ENCODE measurements around the gene PCDH9.

PCDH9 gene

GRCh38 chr13:66528944-66529576 lies 701.1 kb downstream of the PCDH9 start:
- no peak overlapping the region for H3K18ac ChIP-seq (ENCODE audit: low read length)
- no peaks in the 10 kb centered on the region for H3K36me3 ChIP-seq (ENCODE audit: control insufficient read depth, insufficient read depth, low read length)
- H2BK15ac ChIP-seq (replicated peaks; ENCODE audit: low read depth): no peak overlapping the region
- H3K4me2 ChIP-seq (ENCODE audit: low read length): no peak overlapping the region
- no peak overlapping the region for H3K23ac ChIP-seq (ENCODE audit: low read length)
- no peak overlapping the region for H3K56ac ChIP-seq (ENCODE audit: low read length)
- H3K27ac ChIP-seq (ENCODE audit: low read depth, low read length): no peak overlapping the region
- no peak overlapping the region for H4K5ac ChIP-seq (ENCODE audit: low read length)
- no peaks in the 10 kb centered on the region for H3K79me2 ChIP-seq (ENCODE audit: control insufficient read depth, insufficient read depth, low read length)
- H3K4ac ChIP-seq (ENCODE audit: low read depth, low read length): no peak overlapping the region
- no peak overlapping the region for H3K4me3 ChIP-seq (ENCODE audit: low read length)
- H3K27me3 ChIP-seq (ENCODE audit: insufficient read depth, low read length, poor library complexity): no peaks in the 10 kb centered on the region
- no peaks in the 10 kb centered on the region for H3K4me1 ChIP-seq (ENCODE audit: control insufficient read depth, low read depth, low read length)
- no peaks in the 10 kb centered on the region for H3K79me1 ChIP-seq (ENCODE audit: low read length)
- no peak overlapping the region for H2BK120ac ChIP-seq (ENCODE audit: low read depth, low read length)
- no CpG with 5 or more reads among the region's 2 CpGs for WGBS (ENCODE audit: extremely low coverage, insufficient coverage, low lambda C conversion rate)
- H2AK5ac ChIP-seq (ENCODE audit: low read length): no peak overlapping the region
- no peak overlapping the region for H2BK5ac ChIP-seq (ENCODE audit: low read length)
- H3K9ac ChIP-seq (ENCODE audit: low read length): no peak overlapping the region
- H4K8ac ChIP-seq (ENCODE audit: low read depth, low read length): no peak overlapping the region
- DNase-seq: no peak

GRCh38 chr13:66528180-66528579 lies 702.0 kb downstream of the PCDH9 start:
- no peak overlapping the region for H3K4me2 ChIP-seq (ENCODE audit: low read length)
- H4K5ac ChIP-seq (ENCODE audit: low read length): no peak overlapping the region

GRCh38 chr13:66520511-66521355 lies 709.4 kb downstream of the PCDH9 start:
- no CpG with 5 or more reads among the region's 2 CpGs for WGBS (ENCODE audit: extremely low coverage, insufficient coverage, low lambda C conversion rate)
- H2BK120ac ChIP-seq (ENCODE audit: low read depth, low read length): no peak overlapping the region
- no peak overlapping the region for H2BK15ac ChIP-seq (replicated peaks; ENCODE audit: low read depth)
- H3K4me2 ChIP-seq (ENCODE audit: low read length): no peak overlapping the region
- H3K23ac ChIP-seq (ENCODE audit: low read length): no peak overlapping the region
- H4K5ac ChIP-seq (ENCODE audit: low read length): no peak overlapping the region
- no peak for DNase-seq
- H3K27ac ChIP-seq (ENCODE audit: low read depth, low read length): no peak overlapping the region
- H3K36me3 ChIP-seq (ENCODE audit: control insufficient read depth, insufficient read depth, low read length): no peaks in the 10 kb centered on the region
- H4K8ac ChIP-seq (ENCODE audit: low read depth, low read length): no peak overlapping the region
- H2BK5ac ChIP-seq (ENCODE audit: low read length): no peak overlapping the region
- H3K9ac ChIP-seq (ENCODE audit: low read length): no peak overlapping the region
- H3K79me1 ChIP-seq (ENCODE audit: low read length): no peaks in the 10 kb centered on the region
- H3K27me3 ChIP-seq (ENCODE audit: insufficient read depth, low read length, poor library complexity): no peaks in the 10 kb centered on the region
- no peaks in the 10 kb centered on the region for H3K79me2 ChIP-seq (ENCODE audit: control insufficient read depth, insufficient read depth, low read length)
- H3K4ac ChIP-seq (ENCODE audit: low read depth, low read length): no peak overlapping the region
- H3K18ac ChIP-seq (ENCODE audit: low read length): no peak overlapping the region
- no peak overlapping the region for H3K4me3 ChIP-seq (ENCODE audit: low read length)
- no peak overlapping the region for H3K56ac ChIP-seq (ENCODE audit: low read length)
- H3K4me1 ChIP-seq (ENCODE audit: control insufficient read depth, low read depth, low read length): no peaks in the 10 kb centered on the region
- H2AK5ac ChIP-seq (ENCODE audit: low read length): no peak overlapping the region

More at GRCh38 chr13:66528180-66528579, 702.0 kb downstream of the PCDH9 start:
- H3K36me3 ChIP-seq (ENCODE audit: control insufficient read depth, insufficient read depth, low read length): no peaks in the 10 kb centered on the region
- no peak overlapping the region for H3K18ac ChIP-seq (ENCODE audit: low read length)
- no peaks in the 10 kb centered on the region for H3K27me3 ChIP-seq (ENCODE audit: insufficient read depth, low read length, poor library complexity)
- no peak overlapping the region for H3K23ac ChIP-seq (ENCODE audit: low read length)
- H4K8ac ChIP-seq (ENCODE audit: low read depth, low read length): no peak overlapping the region
- H2AK5ac ChIP-seq (ENCODE audit: low read length): no peak overlapping the region
- WGBS (ENCODE audit: extremely low coverage, insufficient coverage, low lambda C conversion rate): no CpG with 5 or more reads among the region's 5 CpGs
- no peak overlapping the region for H2BK5ac ChIP-seq (ENCODE audit: low read length)
- no peak overlapping the region for H3K27ac ChIP-seq (ENCODE audit: low read depth, low read length)
- no peak overlapping the region for H2BK120ac ChIP-seq (ENCODE audit: low read depth, low read length)
- H3K79me2 ChIP-seq (ENCODE audit: control insufficient read depth, insufficient read depth, low read length): no peaks in the 10 kb centered on the region
- no peaks in the 10 kb centered on the region for H3K79me1 ChIP-seq (ENCODE audit: low read length)
- no peak for DNase-seq
- H3K9ac ChIP-seq (ENCODE audit: low read length): no peak overlapping the region
- H3K4me1 ChIP-seq (ENCODE audit: control insufficient read depth, low read depth, low read length): no peaks in the 10 kb centered on the region
- H3K4ac ChIP-seq (ENCODE audit: low read depth, low read length): no peak overlapping the region
- no peak overlapping the region for H2BK15ac ChIP-seq (replicated peaks; ENCODE audit: low read depth)
- H3K4me3 ChIP-seq (ENCODE audit: low read length): no peak overlapping the region
- H3K56ac ChIP-seq (ENCODE audit: low read length): no peak overlapping the region

- WGBS (ENCODE audit: extremely low coverage, insufficient coverage, low lambda C conversion rate): no CpG with 5 or more reads among the region's 4 CpGs
- Histone ChIP-seq H3K4me3 (ENCODE audit: low read length) (no peak overlapping the region), H3K4me2 (ENCODE audit: low read length) (no peak overlapping the region)
These were observed 710.9 kb downstream of the PCDH9 start for GRCh38 chr13:66519259-66519658.

GRCh38 chr13:66518068-66518467 lies 712.1 kb downstream of the PCDH9 start:
- no peak overlapping the region for H2BK15ac ChIP-seq (replicated peaks; ENCODE audit: low read depth)
- no peak overlapping the region for H3K4ac ChIP-seq (ENCODE audit: low read depth, low read length)
- no peak overlapping the region for H3K4me3 ChIP-seq (ENCODE audit: low read length)
- H4K5ac ChIP-seq (ENCODE audit: low read length): no peak overlapping the region
- H3K79me2 ChIP-seq (ENCODE audit: control insufficient read depth, insufficient read depth, low read length): no peaks in the 10 kb centered on the region
- H2AK5ac ChIP-seq (ENCODE audit: low read length): no peak overlapping the region
- H3K27ac ChIP-seq (ENCODE audit: low read depth, low read length): no peak overlapping the region
- no peak for DNase-seq
- no peaks in the 10 kb centered on the region for H3K4me1 ChIP-seq (ENCODE audit: control insufficient read depth, low read depth, low read length)
- H2BK5ac ChIP-seq (ENCODE audit: low read length): no peak overlapping the region
- no peak overlapping the region for H3K56ac ChIP-seq (ENCODE audit: low read length)
- no peak overlapping the region for H3K23ac ChIP-seq (ENCODE audit: low read length)
- no peak overlapping the region for H2BK120ac ChIP-seq (ENCODE audit: low read depth, low read length)
- no peaks in the 10 kb centered on the region for H3K36me3 ChIP-seq (ENCODE audit: control insufficient read depth, insufficient read depth, low read length)
- H3K79me1 ChIP-seq (ENCODE audit: low read length): no peaks in the 10 kb centered on the region
- no peak overlapping the region for H3K18ac ChIP-seq (ENCODE audit: low read length)
- no peak overlapping the region for H3K9ac ChIP-seq (ENCODE audit: low read length)
- no CpG with 5 or more reads among the region's 2 CpGs for WGBS (ENCODE audit: extremely low coverage, insufficient coverage, low lambda C conversion rate)
- no peak overlapping the region for H4K8ac ChIP-seq (ENCODE audit: low read depth, low read length)
- H3K4me2 ChIP-seq (ENCODE audit: low read length): no peak overlapping the region
- H3K27me3 ChIP-seq (ENCODE audit: insufficient read depth, low read length, poor library complexity): no peaks in the 10 kb centered on the region

More at GRCh38 chr13:66519259-66519658, 710.9 kb downstream of the PCDH9 start:
- Histone ChIP-seq H4K8ac (ENCODE audit: low read depth, low read length) (no peak overlapping the region), H3K4ac (ENCODE audit: low read depth, low read length) (no peak overlapping the region), H4K5ac (ENCODE audit: low read length) (no peak overlapping the region), H2BK120ac (ENCODE audit: low read depth, low read length) (no peak overlapping the region), H3K36me3 (ENCODE audit: control insufficient read depth, insufficient read depth, low read length) (no peaks in the 10 kb centered on the region), H3K79me1 (ENCODE audit: low read length) (no peaks in the 10 kb centered on the region), H3K79me2 (ENCODE audit: control insufficient read depth, insufficient read depth, low read length) (no peaks in the 10 kb centered on the region), H3K23ac (ENCODE audit: low read length) (no peak overlapping the region), H3K27me3 (ENCODE audit: insufficient read depth, low read length, poor library complexity) (no peaks in the 10 kb centered on the region), H3K18ac (ENCODE audit: low read length) (no peak overlapping the region), H2BK5ac (ENCODE audit: low read length) (no peak overlapping the region), H3K27ac (ENCODE audit: low read depth, low read length) (no peak overlapping the region), H2AK5ac (ENCODE audit: low read length) (no peak overlapping the region), H3K56ac (ENCODE audit: low read length) (no peak overlapping the region), H3K9ac (ENCODE audit: low read length) (no peak overlapping the region), H3K4me1 (ENCODE audit: control insufficient read depth, low read depth, low read length) (no peaks in the 10 kb centered on the region), H2BK15ac (replicated peaks; ENCODE audit: low read depth) (no peak overlapping the region)
- no peak for DNase-seq
